HEK293 (cell line): ENCODE results near the gene RAB7A.
A peak's percentile ranks its signal among the peaks of the same experiment; 100 is the strongest.

ENCODE experiments used
- CTCF ChIA-PET: fragments of 350-600 bp; formaldehyde crosslinking; extraction: SDS; loops from one replicate; lab custom pipeline; 2021; ENCODE audit warnings: antibody characterized with exemption; lab: Yijun Ruan, JAX
- POLR2A ChIA-PET: fragments of 300-600 bp; formaldehyde crosslinking; extraction: SDS; loops from one replicate; lab custom pipeline; 2020; ENCODE audit warnings: antibody characterized with exemption, inconsistent platforms; lab: Yijun Ruan, JAX
- H3K27ac ChIP-seq: fragments of 200-500 bp; sonication (Bioruptor generic); 2 replicates; pipeline ENCODE4 v1.5.1; 2014; ENCODE audit warnings: low read depth, low read length, control low read depth, inconsistent platforms; ENCODE audit errors: extremely low read depth
- H3K36me3 ChIP-seq, 2 experiments: fragments of 200-500 bp in 1 of 2; sonication (Bioruptor generic) in 1 of 2; 1 replicate in 1 of 2; 2 replicates in 1 of 2; pipeline ENCODE4 v1.5.1; 2014 to 2017; ENCODE audit warnings: inconsistent platforms in 2 of 2, low read length in 2 of 2; ENCODE audit not compliant: control insufficient read depth in 2 of 2, insufficient read depth in 1 of 2
- H3K4me1 ChIP-seq: fragments of 200-500 bp; sonication (Bioruptor generic); 2 replicates; pipeline ENCODE4 v1.5.1; 2014; ENCODE audit warnings: mild to moderate bottlenecking, low read length, inconsistent platforms; ENCODE audit not compliant: control insufficient read depth, insufficient read depth
- H3K4me3 ChIP-seq: 2 replicates; pipeline ENCODE4 v1.5.1; 2011; ENCODE audit warnings: low read depth, mild to moderate bottlenecking, control low read depth, low read length, moderate library complexity
- H3K9me3 ChIP-seq: fragments of 200-500 bp; sonication (Bioruptor generic); 2 replicates; pipeline ENCODE4 v1.5.1; 2014; ENCODE audit warnings: low read depth, low read length, inconsistent platforms; ENCODE audit not compliant: control insufficient read depth, insufficient read depth
- EGR2 ChIP-seq: fragments of 450-650 bp; formaldehyde crosslinking; IDR thresholded peaks from 2 replicates; pipeline ENCODE4 v1.5.1; 2016; ENCODE audit warnings: low read depth, missing biosample characterization, missing genetic modification characterization
- KLF10 ChIP-seq: fragments of 450-650 bp; IDR thresholded peaks from 2 replicates; pipeline ENCODE4 v1.5.1; 2018; ENCODE audit warnings: missing biosample characterization, mild to moderate bottlenecking, missing genetic modification characterization
- PATZ1 ChIP-seq: fragments of 450-650 bp; formaldehyde crosslinking; IDR thresholded peaks from 2 replicates; pipeline ENCODE4 v1.5.1; 2016; ENCODE audit warnings: missing biosample characterization, missing genetic modification characterization
- PRDM1 ChIP-seq: fragments of 450-650 bp; formaldehyde crosslinking; IDR thresholded peaks from 2 replicates; pipeline ENCODE4; 2016; ENCODE audit warnings: missing biosample characterization, missing genetic modification characterization
- ZFHX2 ChIP-seq: fragments of 450-650 bp; formaldehyde crosslinking; conservative IDR thresholded peaks from 2 replicates; pipeline ENCODE4 v1.5.1; 2016; ENCODE audit warnings: missing biosample characterization, missing genetic modification characterization
- ZNF423 ChIP-seq: fragments of 450-650 bp; formaldehyde crosslinking; IDR thresholded peaks from 2 replicates; pipeline ENCODE4 v1.5.1; 2016; ENCODE audit warnings: missing biosample characterization, missing genetic modification characterization
- ZNF426 ChIP-seq: fragments of 450-650 bp; formaldehyde crosslinking; IDR thresholded peaks from 2 replicates; pipeline ENCODE4 v1.5.1; 2017; ENCODE audit warnings: missing biosample characterization, missing genetic modification characterization, mild to moderate bottlenecking, inconsistent platforms, moderate library complexity
- ZNF473 ChIP-seq: fragments of 450-650 bp; formaldehyde crosslinking; IDR thresholded peaks from 2 replicates; pipeline ENCODE4 v1.5.1; 2017; ENCODE audit warnings: missing biosample characterization, missing genetic modification characterization
- ZNF701 ChIP-seq: fragments of 450-650 bp; formaldehyde crosslinking; IDR thresholded peaks from 2 replicates; pipeline ENCODE4 v1.5.1; 2016; ENCODE audit warnings: missing biosample characterization, missing genetic modification characterization
- ZSCAN5A ChIP-seq: fragments of 450-650 bp; formaldehyde crosslinking; IDR thresholded peaks from 2 replicates; pipeline ENCODE4 v1.5.1; 2016; ENCODE audit warnings: missing biosample characterization, missing genetic modification characterization
- TF ChIP-seq, protein P1 (sequence below): fragments of 450-650 bp; formaldehyde crosslinking; IDR thresholded peaks from 2 replicates; pipeline ENCODE4 v1.5.1; 2016; ENCODE audit warnings: missing biosample characterization, missing genetic modification characterization
- TF ChIP-seq, protein P2 (sequence below): fragments of 450-650 bp; formaldehyde crosslinking; IDR thresholded peaks from 2 replicates; pipeline ENCODE4 v1.5.1; 2016; ENCODE audit warnings: missing biosample characterization, missing genetic modification characterization
- TF ChIP-seq, protein P3 (sequence below): fragments of 450-650 bp; formaldehyde crosslinking; IDR thresholded peaks from 2 replicates; pipeline ENCODE4 v1.5.1; 2016; ENCODE audit warnings: missing biosample characterization, missing genetic modification characterization

The RAB7A gene

DNA sequence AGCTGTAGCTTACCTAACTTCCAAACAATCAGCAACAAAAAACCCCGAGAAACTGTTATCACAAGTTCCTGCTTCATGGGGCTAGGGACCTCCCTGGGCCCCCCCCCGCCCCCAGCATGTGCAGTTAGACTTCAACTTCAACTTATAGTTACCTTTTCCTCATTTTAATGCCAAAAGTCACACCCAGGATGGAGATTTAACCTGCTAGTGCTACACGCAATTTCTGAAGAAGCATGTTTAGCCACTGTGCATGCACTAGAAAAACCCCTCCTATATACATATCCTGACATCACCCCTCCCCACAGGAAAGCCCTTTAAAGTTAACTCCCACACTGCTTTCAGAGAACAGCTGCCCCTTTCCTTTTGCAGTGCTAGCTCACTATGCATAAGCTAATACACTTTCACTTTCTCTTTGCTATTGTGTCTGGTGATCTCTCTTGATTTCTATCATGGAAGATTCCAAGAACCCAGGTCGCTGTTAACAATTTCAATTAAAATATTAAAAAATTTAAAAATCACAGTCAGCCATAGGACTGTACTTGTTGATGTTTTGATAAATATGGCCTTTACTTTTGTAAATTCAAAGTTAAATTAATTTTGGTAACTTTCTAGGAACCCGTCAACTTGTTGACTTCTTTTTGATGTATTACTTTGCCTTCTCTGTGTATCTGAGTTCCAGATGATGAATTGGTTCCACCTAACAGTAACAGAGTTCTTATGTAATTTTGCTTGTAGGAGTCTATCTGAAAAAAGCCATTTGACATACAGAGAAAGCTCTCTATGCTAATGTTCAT is 78.2 kb downstream of the RAB7A start:
- H3K27ac ChIP-seq: no peak overlapping the region
- ChIA-PET POLR2A (no interaction called here), CTCF (interaction anchor here (0.6 kb wide), 1 partner anchor 187 kb away, joined by 3 read pairs; no protein-coding TSS in a partner anchor)
- peaks cover 0 to 65% of the 10 kb centered on the region in 2 experiments for H3K36me3 ChIP-seq
- H3K4me1 ChIP-seq: no peaks in the 10 kb centered on the region
- TF ChIP-seq EGR2 (tag by site-specific recombination) (peak; percentile 11; the same call in 1 of the 2 replicates), ZFHX2 (0 out of 2 replicates have a peak, but pooled peaks have one; percentile 13), ZNF473 (tag by site-specific recombination) (no peak), PRDM1 (tag by site-specific recombination) (0 out of 2 replicates have a peak, but pooled peaks have one; percentile 23)
- TF ChIP-seq, protein P1, sequence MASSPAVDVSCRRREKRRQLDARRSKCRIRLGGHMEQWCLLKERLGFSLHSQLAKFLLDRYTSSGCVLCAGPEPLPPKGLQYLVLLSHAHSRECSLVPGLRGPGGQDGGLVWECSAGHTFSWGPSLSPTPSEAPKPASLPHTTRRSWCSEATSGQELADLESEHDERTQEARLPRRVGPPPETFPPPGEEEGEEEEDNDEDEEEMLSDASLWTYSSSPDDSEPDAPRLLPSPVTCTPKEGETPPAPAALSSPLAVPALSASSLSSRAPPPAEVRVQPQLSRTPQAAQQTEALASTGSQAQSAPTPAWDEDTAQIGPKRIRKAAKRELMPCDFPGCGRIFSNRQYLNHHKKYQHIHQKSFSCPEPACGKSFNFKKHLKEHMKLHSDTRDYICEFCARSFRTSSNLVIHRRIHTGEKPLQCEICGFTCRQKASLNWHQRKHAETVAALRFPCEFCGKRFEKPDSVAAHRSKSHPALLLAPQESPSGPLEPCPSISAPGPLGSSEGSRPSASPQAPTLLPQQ (tag by site-specific recombination): 0 out of 2 replicates have a peak, but pooled peaks have one; percentile 31
- TF ChIP-seq, protein P2, sequence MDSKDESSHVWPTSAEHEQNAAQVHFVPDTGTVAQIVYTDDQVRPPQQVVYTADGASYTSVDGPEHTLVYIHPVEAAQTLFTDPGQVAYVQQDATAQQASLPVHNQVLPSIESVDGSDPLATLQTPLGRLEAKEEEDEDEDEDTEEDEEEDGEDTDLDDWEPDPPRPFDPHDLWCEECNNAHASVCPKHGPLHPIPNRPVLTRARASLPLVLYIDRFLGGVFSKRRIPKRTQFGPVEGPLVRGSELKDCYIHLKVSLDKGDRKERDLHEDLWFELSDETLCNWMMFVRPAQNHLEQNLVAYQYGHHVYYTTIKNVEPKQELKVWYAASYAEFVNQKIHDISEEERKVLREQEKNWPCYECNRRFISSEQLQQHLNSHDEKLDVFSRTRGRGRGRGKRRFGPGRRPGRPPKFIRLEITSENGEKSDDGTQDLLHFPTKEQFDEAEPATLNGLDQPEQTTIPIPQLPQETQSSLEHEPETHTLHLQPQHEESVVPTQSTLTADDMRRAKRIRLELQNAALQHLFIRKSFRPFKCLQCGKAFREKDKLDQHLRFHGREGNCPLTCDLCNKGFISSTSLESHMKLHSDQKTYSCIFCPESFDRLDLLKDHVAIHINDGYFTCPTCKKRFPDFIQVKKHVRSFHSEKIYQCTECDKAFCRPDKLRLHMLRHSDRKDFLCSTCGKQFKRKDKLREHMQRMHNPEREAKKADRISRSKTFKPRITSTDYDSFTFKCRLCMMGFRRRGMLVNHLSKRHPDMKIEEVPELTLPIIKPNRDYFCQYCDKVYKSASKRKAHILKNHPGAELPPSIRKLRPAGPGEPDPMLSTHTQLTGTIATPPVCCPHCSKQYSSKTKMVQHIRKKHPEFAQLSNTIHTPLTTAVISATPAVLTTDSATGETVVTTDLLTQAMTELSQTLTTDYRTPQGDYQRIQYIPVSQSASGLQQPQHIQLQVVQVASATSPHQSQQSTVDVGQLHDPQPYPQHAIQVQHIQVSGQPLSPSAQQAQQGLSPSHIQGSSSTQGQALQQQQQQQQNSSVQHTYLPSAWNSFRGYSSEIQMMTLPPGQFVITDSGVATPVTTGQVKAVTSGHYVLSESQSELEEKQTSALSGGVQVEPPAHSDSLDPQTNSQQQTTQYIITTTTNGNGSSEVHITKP (tag by site-specific recombination): no peak
- H3K4me3 ChIP-seq: no peak overlapping the region
- no peaks in the 10 kb centered on the region for H3K9me3 ChIP-seq

GRCh38 chr3:128804811-128805155 is 78.8 kb downstream of the RAB7A start:
- no peak for TF ChIP-seq ZSCAN5A (tag by site-specific recombination)
- TF ChIP-seq ZNF423 (tag by site-specific recombination): no peak
- no peak for TF ChIP-seq ZNF701
- TF ChIP-seq KLF10: no peak
- TF ChIP-seq PATZ1 (tag by site-specific recombination): no peak
- TF ChIP-seq, protein P3, sequence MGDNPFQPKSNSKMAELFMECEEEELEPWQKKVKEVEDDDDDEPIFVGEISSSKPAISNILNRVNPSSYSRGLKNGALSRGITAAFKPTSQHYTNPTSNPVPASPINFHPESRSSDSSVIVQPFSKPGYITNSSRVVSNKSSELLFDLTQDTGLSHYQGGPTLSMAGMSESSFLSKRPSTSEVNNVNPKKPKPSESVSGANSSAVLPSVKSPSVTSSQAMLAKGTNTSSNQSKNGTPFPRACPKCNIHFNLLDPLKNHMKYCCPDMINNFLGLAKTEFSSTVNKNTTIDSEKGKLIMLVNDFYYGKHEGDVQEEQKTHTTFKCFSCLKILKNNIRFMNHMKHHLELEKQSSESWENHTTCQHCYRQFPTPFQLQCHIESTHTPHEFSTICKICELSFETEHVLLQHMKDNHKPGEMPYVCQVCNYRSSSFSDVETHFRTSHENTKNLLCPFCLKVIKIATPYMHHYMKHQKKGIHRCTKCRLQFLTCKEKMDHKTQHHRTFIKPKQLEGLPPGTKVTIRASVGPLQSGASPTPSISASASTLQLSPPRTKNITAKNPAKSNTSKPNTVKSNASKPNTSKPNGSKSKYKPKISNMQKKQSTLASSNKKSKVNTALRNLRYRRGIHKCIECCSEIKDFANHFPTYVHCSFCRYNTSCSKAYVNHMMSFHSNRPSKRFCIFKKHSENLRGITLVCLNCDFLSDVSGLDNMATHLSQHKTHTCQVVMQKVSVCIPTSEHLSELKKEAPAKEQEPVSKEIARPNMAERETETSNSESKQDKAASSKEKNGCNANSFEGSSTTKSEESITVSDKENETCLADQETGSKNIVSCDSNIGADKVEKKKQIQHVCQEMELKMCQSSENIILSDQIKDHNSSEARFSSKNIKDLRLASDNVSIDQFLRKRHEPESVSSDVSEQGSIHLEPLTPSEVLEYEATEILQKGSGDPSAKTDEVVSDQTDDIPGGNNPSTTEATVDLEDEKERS (tag by site-specific recombination): no peak
- no peak for TF ChIP-seq ZNF426 (tag by site-specific recombination)
- H3K9me3 ChIP-seq: no peaks in the 10 kb centered on the region
- ChIA-PET POLR2A (no interaction called here), CTCF (no interaction called here)
- H3K4me1 ChIP-seq: no peaks in the 10 kb centered on the region
- H3K4me3 ChIP-seq: no peak overlapping the region
- H3K36me3 ChIP-seq: peaks cover 0 to 65% of the 10 kb centered on the region in 2 experiments
- no peak overlapping the region for H3K27ac ChIP-seq
